ENCODE data around the gene OR5K1. TPM values are rescaled to one million over a fixed set of nuclear protein-coding genes. Genes with fewer than 3 reads are reported as not detected.

OR5K1 gene
- total RNA-seq, 1 donor from 2014 or later = not detected

DNA sequence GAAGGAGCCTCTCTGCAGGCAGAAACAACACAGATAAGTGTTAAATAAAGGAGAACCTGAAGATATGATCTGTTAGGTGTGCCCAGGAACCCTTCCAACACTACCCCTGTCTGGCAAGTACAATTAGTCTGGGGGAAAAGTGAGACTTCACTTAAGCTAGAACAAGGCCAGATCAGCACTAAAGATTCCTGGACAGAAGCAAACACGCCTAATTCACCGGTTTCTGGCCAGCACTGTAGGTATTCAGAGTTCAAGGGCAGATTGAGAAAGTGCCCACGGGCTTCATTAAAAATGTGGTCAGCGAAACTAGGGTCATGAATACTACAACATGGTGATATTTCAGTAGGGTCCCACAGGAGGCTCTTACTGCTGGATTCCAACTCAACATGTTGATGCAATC is 28.6 kb upstream of the OR5K1 start:
- TF ChIP-seq, protein P1, sequence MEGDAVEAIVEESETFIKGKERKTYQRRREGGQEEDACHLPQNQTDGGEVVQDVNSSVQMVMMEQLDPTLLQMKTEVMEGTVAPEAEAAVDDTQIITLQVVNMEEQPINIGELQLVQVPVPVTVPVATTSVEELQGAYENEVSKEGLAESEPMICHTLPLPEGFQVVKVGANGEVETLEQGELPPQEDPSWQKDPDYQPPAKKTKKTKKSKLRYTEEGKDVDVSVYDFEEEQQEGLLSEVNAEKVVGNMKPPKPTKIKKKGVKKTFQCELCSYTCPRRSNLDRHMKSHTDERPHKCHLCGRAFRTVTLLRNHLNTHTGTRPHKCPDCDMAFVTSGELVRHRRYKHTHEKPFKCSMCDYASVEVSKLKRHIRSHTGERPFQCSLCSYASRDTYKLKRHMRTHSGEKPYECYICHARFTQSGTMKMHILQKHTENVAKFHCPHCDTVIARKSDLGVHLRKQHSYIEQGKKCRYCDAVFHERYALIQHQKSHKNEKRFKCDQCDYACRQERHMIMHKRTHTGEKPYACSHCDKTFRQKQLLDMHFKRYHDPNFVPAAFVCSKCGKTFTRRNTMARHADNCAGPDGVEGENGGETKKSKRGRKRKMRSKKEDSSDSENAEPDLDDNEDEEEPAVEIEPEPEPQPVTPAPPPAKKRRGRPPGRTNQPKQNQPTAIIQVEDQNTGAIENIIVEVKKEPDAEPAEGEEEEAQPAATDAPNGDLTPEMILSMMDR (IDR thresholded peaks at IDR 0.05) = no peak
- no peak for TF ChIP-seq EZH2 (IDR thresholded peaks at IDR 0.05)
- TF ChIP-seq EZH2phosphoT487 (IDR thresholded peaks at IDR 0.05) = no peak
- H3K27me3 ChIP-seq = no peaks in the 10 kb centered on the region

DNA sequence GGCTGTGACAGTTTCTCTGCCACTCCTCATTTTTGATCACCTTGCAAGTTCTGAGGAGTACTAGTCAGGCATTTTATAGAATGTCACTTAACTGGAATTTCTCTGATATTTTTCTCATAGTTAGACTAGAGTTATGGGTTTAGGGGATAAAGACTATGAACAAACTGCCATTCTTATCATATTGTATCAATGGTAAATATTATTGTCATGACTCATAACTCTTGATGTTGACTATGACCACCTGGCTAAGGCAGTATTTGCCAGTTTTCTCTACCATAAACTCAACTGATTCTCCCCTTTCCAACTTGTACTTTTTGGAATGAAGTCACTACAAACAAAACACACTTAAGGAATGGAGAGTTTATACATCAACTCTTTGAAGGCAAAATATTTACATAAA is 22.7 kb upstream of the OR5K1 start:
- Mint-ChIP-seq H3K27ac (no peak overlapping the region), H3K36me3 (no peaks in the 10 kb centered on the region), H3K9me3 (no peaks in the 10 kb centered on the region), H3K27me3 (ENCODE audit: insufficient read depth, low read depth) (peaks cover 2% of the 10 kb centered on the region), H3K4me3 (no peak overlapping the region), H3K4me1 (no peaks in the 10 kb centered on the region)
- no peaks in the 10 kb centered on the region for H3K4me1 ChIP-seq
- no peak overlapping the region for H3K4me3 ChIP-seq
- no peaks in the 10 kb centered on the region for H3K27me3 ChIP-seq
- no peak for TF ChIP-seq EZH2phosphoT487 (IDR thresholded peaks at IDR 0.05)
- no peaks in the 10 kb centered on the region for H3K9me3 ChIP-seq (ENCODE audit: low read depth)
- H4K20me1 ChIP-seq (ENCODE audit: low read depth) = no peaks in the 10 kb centered on the region
- no peaks in the 10 kb centered on the region for H3K36me3 ChIP-seq
- no peak overlapping the region for H3K27ac ChIP-seq
- DNase-seq (ENCODE audit: low spot score) = no peak
- no peaks in the 10 kb centered on the region for H3F3A ChIP-seq (ENCODE audit: low read depth)
- no peak overlapping the region for H3K4me2 ChIP-seq
- H3K9ac ChIP-seq = no peak overlapping the region
- H3K79me2 ChIP-seq (ENCODE audit: low read depth) = no peaks in the 10 kb centered on the region
- H2AFZ ChIP-seq (replicated peaks) = no peak overlapping the region

More for the DNA sequence above, 28.6 kb upstream of the OR5K1 start:
- no peaks in the 10 kb centered on the region for H3K36me3 Mint-ChIP-seq
- no peaks in the 10 kb centered on the region for H3K79me2 ChIP-seq (ENCODE audit: low read depth)
- no peak overlapping the region for H3K4me2 ChIP-seq
- no peak overlapping the region for H3K27ac ChIP-seq
- H2AFZ ChIP-seq (replicated peaks) = no peak overlapping the region
- no peaks in the 10 kb centered on the region for H3K27me3 Mint-ChIP-seq (ENCODE audit: insufficient read depth, low read depth)
- no peak overlapping the region for H3K9ac ChIP-seq
- no peaks in the 10 kb centered on the region for H3K4me1 Mint-ChIP-seq
- no peak for DNase-seq (ENCODE audit: low spot score)
- H3K9me3 Mint-ChIP-seq = peaks cover 7% of the 10 kb centered on the region
- H3K4me3 Mint-ChIP-seq = no peak overlapping the region
- H3K4me1 ChIP-seq = no peaks in the 10 kb centered on the region
- H3K36me3 ChIP-seq = no peaks in the 10 kb centered on the region
- peaks cover 4% of the 10 kb centered on the region for H3K9me3 ChIP-seq (ENCODE audit: low read depth)
- no peak overlapping the region for H3K4me3 ChIP-seq
- no peak overlapping the region for H3K27ac Mint-ChIP-seq
- H4K20me1 ChIP-seq (ENCODE audit: low read depth) = no peaks in the 10 kb centered on the region
- H3F3A ChIP-seq (ENCODE audit: low read depth) = no peaks in the 10 kb centered on the region

DNA sequence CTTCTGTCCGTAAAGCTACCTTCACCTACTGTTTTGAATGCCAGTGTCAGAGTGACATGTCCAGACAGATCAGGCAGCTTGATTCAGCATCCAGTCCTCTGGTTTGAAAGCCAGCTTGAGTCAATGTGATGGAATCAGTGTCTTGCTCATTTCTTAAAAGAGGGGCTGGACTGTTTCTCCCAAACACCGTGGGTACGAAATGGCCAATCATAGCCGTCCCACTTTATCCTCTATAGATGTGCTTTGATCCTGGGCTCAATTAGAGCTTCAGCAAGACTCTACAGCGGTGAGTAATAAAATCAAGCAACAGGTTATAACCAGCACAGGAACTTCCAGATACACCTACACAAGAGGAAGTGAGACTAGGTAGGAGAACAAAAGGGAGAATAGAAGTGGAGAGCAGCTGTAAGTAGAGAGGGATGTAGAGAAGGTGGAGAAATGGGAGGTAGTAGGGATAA is 17.0 kb upstream of the OR5K1 start:
- H3K27ac Mint-ChIP-seq = no peak overlapping the region

DNA sequence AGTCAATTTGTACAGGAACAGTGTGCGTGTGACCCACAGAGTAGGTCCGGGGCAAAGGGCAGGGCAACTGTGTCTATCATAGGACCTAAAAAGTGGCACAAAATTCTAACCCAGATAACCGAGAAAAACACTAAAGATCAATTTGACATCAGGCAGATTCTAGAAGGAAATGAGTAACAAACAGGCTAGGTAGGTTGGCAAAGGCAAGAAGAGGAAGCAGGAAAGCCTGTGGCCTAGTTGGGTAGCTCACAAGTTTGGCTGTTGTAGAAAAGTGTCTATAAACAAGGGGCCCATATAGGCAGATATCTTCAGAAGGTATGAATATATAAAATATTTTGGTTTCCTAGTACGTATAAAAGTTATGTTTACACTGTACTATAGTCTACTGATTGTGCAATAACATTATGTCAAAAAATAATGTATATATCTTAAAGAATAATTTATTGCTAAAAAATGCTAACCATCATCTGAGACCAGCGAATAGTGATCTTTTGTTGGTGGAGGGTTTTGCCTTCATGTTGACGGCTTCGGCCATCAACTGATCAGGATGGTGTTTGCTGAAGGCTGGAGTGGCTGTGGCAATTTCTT is 13.3 kb upstream of the OR5K1 start:
- Histone ChIP-seq H3K36me3 (no peaks in the 10 kb centered on the region), H3K9ac (no peak overlapping the region), H3K79me2 (ENCODE audit: low read depth) (no peaks in the 10 kb centered on the region), H2AFZ (replicated peaks) (peak overlapping the region; percentile 26), H3F3A (ENCODE audit: low read depth) (no peaks in the 10 kb centered on the region), H3K9me3 (ENCODE audit: low read depth) (no peaks in the 10 kb centered on the region), H4K20me1 (ENCODE audit: low read depth) (no peaks in the 10 kb centered on the region), H3K4me2 (no peak overlapping the region), H3K27me3 (no peaks in the 10 kb centered on the region), H3K4me3 (no peak overlapping the region), H3K4me1 (no peaks in the 10 kb centered on the region), H3K27ac (no peak overlapping the region)
- H3K9me3 Mint-ChIP-seq = no peaks in the 10 kb centered on the region
- H3K27me3 Mint-ChIP-seq (ENCODE audit: insufficient read depth, low read depth) = peaks cover 4% of the 10 kb centered on the region
- H3K4me1 Mint-ChIP-seq = no peaks in the 10 kb centered on the region
- DNase-seq (ENCODE audit: low spot score) = no peak
- H3K36me3 Mint-ChIP-seq = no peaks in the 10 kb centered on the region
- TF ChIP-seq, protein P1 (IDR thresholded peaks at IDR 0.05) = no peak
- TF ChIP-seq EZH2 (IDR thresholded peaks at IDR 0.05) (no peak), EZH2phosphoT487 (IDR thresholded peaks at IDR 0.05) (no peak)
- H3K4me3 Mint-ChIP-seq = no peak overlapping the region
- no peak overlapping the region for H3K27ac Mint-ChIP-seq

More for the DNA sequence above, 17.0 kb upstream of the OR5K1 start:
- Mint-ChIP-seq H3K4me3 (no peak overlapping the region), H3K4me1 (no peaks in the 10 kb centered on the region), H3K9me3 (no peaks in the 10 kb centered on the region), H3K36me3 (no peaks in the 10 kb centered on the region), H3K27me3 (ENCODE audit: insufficient read depth, low read depth) (peaks cover 2% of the 10 kb centered on the region)
- no peak overlapping the region for H3K9ac ChIP-seq
- no peak for DNase-seq (ENCODE audit: low spot score)
- H3K4me2 ChIP-seq = no peak overlapping the region
- no peak overlapping the region for H3K4me3 ChIP-seq
- no peaks in the 10 kb centered on the region for H4K20me1 ChIP-seq (ENCODE audit: low read depth)
- H3K4me1 ChIP-seq = no peaks in the 10 kb centered on the region
- no peaks in the 10 kb centered on the region for H3K36me3 ChIP-seq
- no peaks in the 10 kb centered on the region for H3K27me3 ChIP-seq
- H3F3A ChIP-seq (ENCODE audit: low read depth) = no peaks in the 10 kb centered on the region
- no peak overlapping the region for H3K27ac ChIP-seq
- TF ChIP-seq, protein P1 (IDR thresholded peaks at IDR 0.05) = no peak
- no peaks in the 10 kb centered on the region for H3K79me2 ChIP-seq (ENCODE audit: low read depth)
- no peaks in the 10 kb centered on the region for H3K9me3 ChIP-seq (ENCODE audit: low read depth)
- peak overlapping the region; percentile 81 for H2AFZ ChIP-seq (replicated peaks)

All from neural progenitor cell (in vitro differentiated cells).